Stimulated activated CD4-positive, alpha-beta T cell treated with anti-CD3 and anti-CD28 coated beads, Interleukin-15, amount 100 ng/mL, for 1 hour (primary cell): ENCODE results near the gene SH3RF1.

ENCODE experiments used
- DNase-seq, 2 donors: peaks; one replicate each; pipeline ENCODE4 v3.0.0-alpha.2; 2020; ENCODE audit warnings: low read depth in 1 of 2, low spot score in 1 of 2

The SH3RF1 gene

DNA sequence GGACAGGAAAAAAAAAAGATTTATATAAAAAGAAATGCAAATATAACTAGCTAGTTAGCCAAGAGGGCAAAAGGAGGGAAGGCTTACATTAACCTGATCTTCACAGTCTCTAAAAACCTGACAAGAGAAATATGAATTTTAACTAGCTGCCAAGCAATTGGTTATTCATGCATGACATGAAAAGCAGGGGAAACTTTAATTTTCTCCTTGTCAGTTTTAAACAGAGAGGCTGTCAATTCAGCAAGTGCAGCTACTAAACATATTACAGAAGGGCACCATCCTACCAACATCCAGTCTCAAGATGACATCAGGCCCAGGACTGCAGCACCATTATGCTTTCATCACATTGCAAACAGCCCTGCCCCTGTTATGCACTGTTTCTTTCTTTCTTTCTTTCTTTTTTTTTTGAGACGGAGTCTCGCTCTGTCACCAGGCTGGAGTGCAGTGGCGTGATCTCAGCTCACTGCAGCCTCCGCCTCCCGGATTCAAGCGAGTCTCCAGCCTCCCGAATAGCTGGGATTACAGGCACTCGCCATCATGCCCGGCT, 221.8 kb downstream of the SH3RF1 start:
- no peak for DNase-seq

DNA sequence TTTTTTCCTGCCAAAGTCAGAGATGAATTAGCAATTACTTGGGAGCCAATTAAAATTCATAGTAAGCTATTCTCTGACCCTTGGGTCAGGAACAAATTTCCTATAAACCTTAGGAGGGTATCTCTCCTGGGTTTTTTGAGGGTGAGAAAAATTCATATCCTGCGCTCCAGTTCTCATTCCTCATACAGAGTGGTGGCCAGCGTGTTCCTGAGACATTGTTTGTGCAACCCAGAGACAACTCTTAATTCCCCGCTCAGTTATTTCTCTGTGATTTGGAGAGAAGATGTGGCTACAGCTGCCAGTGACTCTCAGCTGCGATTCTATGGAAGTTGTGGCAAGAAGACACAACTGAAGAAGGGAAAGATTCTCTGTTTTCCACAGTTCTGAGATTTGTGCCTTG, 222.8 kb downstream of the SH3RF1 start:
- no peak for DNase-seq

DNA sequence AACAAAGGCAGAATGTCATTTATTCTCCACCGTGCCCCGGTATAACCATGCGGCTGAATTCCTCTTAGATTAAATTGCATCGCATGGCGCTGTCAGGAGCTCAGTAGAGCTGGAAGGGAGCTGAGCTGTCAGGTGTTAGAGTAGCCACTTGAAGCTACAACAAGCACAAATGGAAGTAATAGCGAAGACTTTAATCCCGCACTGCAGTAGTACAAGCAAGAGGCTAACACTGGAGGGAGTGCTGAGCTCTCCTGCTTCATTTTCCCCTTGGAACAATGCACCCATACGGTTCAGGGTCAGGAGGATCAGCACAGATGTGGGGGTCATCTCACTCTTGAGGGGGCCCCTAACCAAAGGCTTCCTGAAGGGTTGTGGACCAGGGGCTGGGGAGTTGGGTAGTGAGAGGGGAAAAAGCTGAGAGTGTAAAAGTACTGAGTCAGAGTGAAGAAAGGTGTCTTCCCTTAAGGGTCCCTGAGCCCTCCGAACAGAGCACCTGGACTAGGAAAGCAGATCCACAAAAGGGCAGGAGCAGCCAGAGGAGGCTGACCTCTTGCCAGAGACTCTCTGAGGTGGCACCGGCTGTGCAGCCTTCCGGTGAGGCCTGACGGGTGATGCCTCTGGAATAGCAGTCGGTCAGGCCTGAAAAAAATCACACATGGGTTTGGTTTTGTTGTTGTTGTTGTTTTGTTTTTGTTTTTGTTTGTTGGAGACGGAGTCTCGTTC, 224.7 kb downstream of the SH3RF1 start:
- no peak for DNase-seq

DNA sequence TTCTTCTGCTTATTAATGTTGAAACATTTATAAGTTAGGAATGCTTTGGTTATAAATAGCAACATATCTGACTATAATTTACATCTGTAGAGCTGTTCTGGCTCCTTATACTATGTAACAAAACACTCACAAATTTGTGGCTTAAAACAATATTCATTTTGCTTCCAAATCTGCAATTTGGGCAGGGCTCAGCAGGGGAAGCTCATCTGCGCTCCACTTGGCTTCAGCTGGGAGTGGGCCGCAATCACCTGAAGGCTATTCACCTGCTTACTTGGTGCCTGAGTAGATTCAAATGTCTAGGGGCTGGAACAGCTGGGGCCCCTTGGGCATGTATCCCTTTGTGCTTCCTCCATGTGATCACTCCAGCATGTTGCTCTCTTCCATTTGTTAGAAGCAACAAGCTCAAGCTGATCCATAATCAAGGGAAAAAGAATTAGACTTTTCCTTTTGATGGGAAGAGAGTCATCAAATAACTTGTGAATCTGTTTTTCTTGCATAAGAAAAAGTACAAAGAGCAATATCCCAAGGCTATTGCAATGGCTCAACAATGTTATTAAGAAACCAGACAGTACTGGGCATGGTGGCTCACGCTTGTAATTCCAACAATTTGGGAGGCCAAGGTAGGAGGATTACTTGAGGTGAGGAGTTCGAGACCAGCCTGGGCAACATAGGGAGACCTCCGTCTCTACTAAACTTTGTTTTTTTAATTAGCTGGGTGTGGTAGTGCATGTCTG, 225.9 kb downstream of the SH3RF1 start:
- DNase-seq, result no peak
